ENCODE data around the gene EIF4E1B.

DNA sequence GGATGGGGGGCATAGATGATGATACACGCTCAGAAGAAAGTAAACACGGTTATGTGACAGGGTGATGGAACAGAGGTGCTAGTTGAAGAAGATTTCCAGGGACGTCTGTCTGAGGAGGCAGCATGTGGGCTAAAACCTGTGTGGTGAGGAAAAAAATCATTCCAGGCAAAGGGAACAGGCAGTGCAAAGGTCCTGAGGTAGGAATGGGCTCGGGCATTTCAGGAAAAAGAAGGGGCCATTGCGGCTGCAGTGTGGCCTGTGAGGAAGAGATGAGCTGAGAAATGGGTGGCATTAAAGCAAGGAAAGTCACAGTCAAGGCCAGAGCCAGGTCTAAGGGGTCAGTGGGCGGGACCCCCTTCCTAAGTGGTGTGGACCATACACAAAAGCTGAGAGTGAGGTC, 35.0 kb downstream of the EIF4E1B start:
- TF ChIP-seq, protein P1, sequence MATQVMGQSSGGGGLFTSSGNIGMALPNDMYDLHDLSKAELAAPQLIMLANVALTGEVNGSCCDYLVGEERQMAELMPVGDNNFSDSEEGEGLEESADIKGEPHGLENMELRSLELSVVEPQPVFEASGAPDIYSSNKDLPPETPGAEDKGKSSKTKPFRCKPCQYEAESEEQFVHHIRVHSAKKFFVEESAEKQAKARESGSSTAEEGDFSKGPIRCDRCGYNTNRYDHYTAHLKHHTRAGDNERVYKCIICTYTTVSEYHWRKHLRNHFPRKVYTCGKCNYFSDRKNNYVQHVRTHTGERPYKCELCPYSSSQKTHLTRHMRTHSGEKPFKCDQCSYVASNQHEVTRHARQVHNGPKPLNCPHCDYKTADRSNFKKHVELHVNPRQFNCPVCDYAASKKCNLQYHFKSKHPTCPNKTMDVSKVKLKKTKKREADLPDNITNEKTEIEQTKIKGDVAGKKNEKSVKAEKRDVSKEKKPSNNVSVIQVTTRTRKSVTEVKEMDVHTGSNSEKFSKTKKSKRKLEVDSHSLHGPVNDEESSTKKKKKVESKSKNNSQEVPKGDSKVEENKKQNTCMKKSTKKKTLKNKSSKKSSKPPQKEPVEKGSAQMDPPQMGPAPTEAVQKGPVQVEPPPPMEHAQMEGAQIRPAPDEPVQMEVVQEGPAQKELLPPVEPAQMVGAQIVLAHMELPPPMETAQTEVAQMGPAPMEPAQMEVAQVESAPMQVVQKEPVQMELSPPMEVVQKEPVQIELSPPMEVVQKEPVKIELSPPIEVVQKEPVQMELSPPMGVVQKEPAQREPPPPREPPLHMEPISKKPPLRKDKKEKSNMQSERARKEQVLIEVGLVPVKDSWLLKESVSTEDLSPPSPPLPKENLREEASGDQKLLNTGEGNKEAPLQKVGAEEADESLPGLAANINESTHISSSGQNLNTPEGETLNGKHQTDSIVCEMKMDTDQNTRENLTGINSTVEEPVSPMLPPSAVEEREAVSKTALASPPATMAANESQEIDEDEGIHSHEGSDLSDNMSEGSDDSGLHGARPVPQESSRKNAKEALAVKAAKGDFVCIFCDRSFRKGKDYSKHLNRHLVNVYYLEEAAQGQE (IDR thresholded peaks at IDR 0.05) = no peak
- TF ChIP-seq, protein P2, sequence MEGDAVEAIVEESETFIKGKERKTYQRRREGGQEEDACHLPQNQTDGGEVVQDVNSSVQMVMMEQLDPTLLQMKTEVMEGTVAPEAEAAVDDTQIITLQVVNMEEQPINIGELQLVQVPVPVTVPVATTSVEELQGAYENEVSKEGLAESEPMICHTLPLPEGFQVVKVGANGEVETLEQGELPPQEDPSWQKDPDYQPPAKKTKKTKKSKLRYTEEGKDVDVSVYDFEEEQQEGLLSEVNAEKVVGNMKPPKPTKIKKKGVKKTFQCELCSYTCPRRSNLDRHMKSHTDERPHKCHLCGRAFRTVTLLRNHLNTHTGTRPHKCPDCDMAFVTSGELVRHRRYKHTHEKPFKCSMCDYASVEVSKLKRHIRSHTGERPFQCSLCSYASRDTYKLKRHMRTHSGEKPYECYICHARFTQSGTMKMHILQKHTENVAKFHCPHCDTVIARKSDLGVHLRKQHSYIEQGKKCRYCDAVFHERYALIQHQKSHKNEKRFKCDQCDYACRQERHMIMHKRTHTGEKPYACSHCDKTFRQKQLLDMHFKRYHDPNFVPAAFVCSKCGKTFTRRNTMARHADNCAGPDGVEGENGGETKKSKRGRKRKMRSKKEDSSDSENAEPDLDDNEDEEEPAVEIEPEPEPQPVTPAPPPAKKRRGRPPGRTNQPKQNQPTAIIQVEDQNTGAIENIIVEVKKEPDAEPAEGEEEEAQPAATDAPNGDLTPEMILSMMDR (IDR thresholded peaks at IDR 0.05; ENCODE audit: low read depth, low read length, missing input control) = no peak
- TF ChIP-seq RAD21 (IDR thresholded peaks at IDR 0.05) (no peak), HNF4A (conservative IDR thresholded peaks at IDR 0.05) (no peak), JUND (IDR thresholded peaks at IDR 0.05) (no peak), SP1 (IDR thresholded peaks at IDR 0.05) (no peak), HNF4G (IDR thresholded peaks at IDR 0.05) (no peak), YY1 (IDR thresholded peaks at IDR 0.05) (no peak), GABPA (IDR thresholded peaks at IDR 0.05 in 1 of 2, conservative IDR thresholded peaks at IDR 0.05 in 1 of 2) (no peak), TAF1 (conservative IDR thresholded peaks at IDR 0.05) (no peak), EGR1 (IDR thresholded peaks at IDR 0.05; ENCODE audit: low read depth in 2 of 2) (no peak)
- TF ChIP-seq, protein P3, sequence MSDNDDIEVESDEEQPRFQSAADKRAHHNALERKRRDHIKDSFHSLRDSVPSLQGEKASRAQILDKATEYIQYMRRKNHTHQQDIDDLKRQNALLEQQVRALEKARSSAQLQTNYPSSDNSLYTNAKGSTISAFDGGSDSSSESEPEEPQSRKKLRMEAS (IDR thresholded peaks at IDR 0.05) = no peak
- TF ChIP-seq, protein P4, sequence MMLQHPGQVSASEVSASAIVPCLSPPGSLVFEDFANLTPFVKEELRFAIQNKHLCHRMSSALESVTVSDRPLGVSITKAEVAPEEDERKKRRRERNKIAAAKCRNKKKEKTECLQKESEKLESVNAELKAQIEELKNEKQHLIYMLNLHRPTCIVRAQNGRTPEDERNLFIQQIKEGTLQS (IDR thresholded peaks at IDR 0.05) = no peak

All from liver (tissue), 3 donors.